IMR-90 (cell line): Measurements from ENCODE around the gene SCAMP2.

Experiments
- CEBPB ChIP-seq: IDR thresholded peaks from 2 replicates; pipeline ENCODE4 v1.6.1; 2012; ENCODE audit warnings: low read depth, low read length, improper control_type of control experiment
- ELK1 ChIP-seq: fragments of 150-350 bp; IDR thresholded peaks from 2 replicates; pipeline ENCODE4 v1.6.1; 2016; ENCODE audit warnings: low read depth, mild to moderate bottlenecking, low read length, moderate library complexity, borderline replicate concordance
- FOS ChIP-seq: fragments of 150-350 bp; IDR thresholded peaks from 2 replicates; pipeline ENCODE4 v1.6.1; 2016; ENCODE audit warnings: low read depth, low read length
- MAFK ChIP-seq: IDR thresholded peaks from 2 replicates; pipeline ENCODE4 v1.6.1; 2012; ENCODE audit warnings: low read depth, low read length, improper control_type of control experiment
- POLR2A ChIP-seq: IDR thresholded peaks from 2 replicates; pipeline ENCODE4 v1.6.1; 2012; ENCODE audit warnings: mild to moderate bottlenecking, low read depth, low read length
- TF ChIP-seq, protein P1 (sequence below): conservative IDR thresholded peaks from 2 replicates; pipeline ENCODE4 v1.5.1; 2012; ENCODE audit warnings: mild to moderate bottlenecking, low read depth, low read length, improper control_type of control experiment

- TF ChIP-seq, protein P1, sequence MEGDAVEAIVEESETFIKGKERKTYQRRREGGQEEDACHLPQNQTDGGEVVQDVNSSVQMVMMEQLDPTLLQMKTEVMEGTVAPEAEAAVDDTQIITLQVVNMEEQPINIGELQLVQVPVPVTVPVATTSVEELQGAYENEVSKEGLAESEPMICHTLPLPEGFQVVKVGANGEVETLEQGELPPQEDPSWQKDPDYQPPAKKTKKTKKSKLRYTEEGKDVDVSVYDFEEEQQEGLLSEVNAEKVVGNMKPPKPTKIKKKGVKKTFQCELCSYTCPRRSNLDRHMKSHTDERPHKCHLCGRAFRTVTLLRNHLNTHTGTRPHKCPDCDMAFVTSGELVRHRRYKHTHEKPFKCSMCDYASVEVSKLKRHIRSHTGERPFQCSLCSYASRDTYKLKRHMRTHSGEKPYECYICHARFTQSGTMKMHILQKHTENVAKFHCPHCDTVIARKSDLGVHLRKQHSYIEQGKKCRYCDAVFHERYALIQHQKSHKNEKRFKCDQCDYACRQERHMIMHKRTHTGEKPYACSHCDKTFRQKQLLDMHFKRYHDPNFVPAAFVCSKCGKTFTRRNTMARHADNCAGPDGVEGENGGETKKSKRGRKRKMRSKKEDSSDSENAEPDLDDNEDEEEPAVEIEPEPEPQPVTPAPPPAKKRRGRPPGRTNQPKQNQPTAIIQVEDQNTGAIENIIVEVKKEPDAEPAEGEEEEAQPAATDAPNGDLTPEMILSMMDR, result no peak
- TF ChIP-seq ELK1 (no peak), POLR2A (no peak), MAFK (no peak), CEBPB (no peak), FOS (no peak)
These were observed 25.7 kb downstream of the SCAMP2 start for GRCh38 chr15:74847432-74847831.
